HG03342 (cell line): ENCODE measurements around the gene CDH18.
"Not testable (repeated sequence)": the region's sequence is repeated elsewhere in the genome, so short reads cannot be mapped to it uniquely, and the experiment has no call there.

ENCODE experiments used
- ATAC-seq: cut with Tn5 transposase; IDR thresholded peaks from one replicate; pipeline ENCODE4 v1.9.1; 2021; ENCODE audit warnings: mild to moderate bottlenecking, moderate library complexity; ENCODE audit not compliant: unreplicated experiment

Gene CDH18

GRCh38 chr5:19862711-19863110 is 125.3 kb downstream of the CDH18 start:
- no peak for ATAC-seq

- ATAC-seq, result no peak
Observed at GRCh38 chr5:19859020-19859419, 129.0 kb downstream of the CDH18 start.

GRCh38 chr5:19855931-19856330 is 132.1 kb downstream of the CDH18 start:
- ATAC-seq, result no peak

- no peak for ATAC-seq
Observed at GRCh38 chr5:19855453-19855852, 132.5 kb downstream of the CDH18 start.

- ATAC-seq, result no peak
Observed at GRCh38 chr5:19855031-19855430, 133.0 kb downstream of the CDH18 start.

GRCh38 chr5:19853616-19854240 is 134.3 kb downstream of the CDH18 start:
- ATAC-seq, result no peak

GRCh38 chr5:19837536-19838174 is 150.3 kb downstream of the CDH18 start:
- no peak for ATAC-seq

- ATAC-seq, result no peak
Observed at GRCh38 chr5:19835442-19835841, 152.6 kb downstream of the CDH18 start.

GRCh38 chr5:19812720-19813119 is 175.3 kb downstream of the CDH18 start:
- ATAC-seq, result not testable (repeated sequence)

GRCh38 chr5:19806756-19807155 is 181.2 kb downstream of the CDH18 start:
- no peak for ATAC-seq

GRCh38 chr5:19802686-19803085 is 185.3 kb downstream of the CDH18 start:
- no peak for ATAC-seq

- no peak for ATAC-seq
Observed at GRCh38 chr5:19795218-19795617, 192.8 kb downstream of the CDH18 start.

GRCh38 chr5:19790829-19791466 is 197.1 kb downstream of the CDH18 start:
- no peak for ATAC-seq

GRCh38 chr5:19782566-19782965 is 205.4 kb downstream of the CDH18 start:
- no peak for ATAC-seq

- no peak for ATAC-seq
Observed at GRCh38 chr5:19777363-19777762, 210.6 kb downstream of the CDH18 start.

GRCh38 chr5:19776886-19777285 is 211.1 kb downstream of the CDH18 start:
- not testable (repeated sequence) for ATAC-seq

GRCh38 chr5:19771174-19771835 is 216.7 kb downstream of the CDH18 start:
- ATAC-seq, result no peak

- ATAC-seq, result no peak
Observed at GRCh38 chr5:19770396-19770795, 217.6 kb downstream of the CDH18 start.

GRCh38 chr5:19767987-19768386 is 220.0 kb downstream of the CDH18 start:
- ATAC-seq, result no peak

GRCh38 chr5:19753579-19753978 is 234.4 kb downstream of the CDH18 start:
- no peak for ATAC-seq

GRCh38 chr5:19751326-19751725 is 236.7 kb downstream of the CDH18 start:
- ATAC-seq, result no peak

GRCh38 chr5:19745247-19745646 is 242.8 kb downstream of the CDH18 start:
- ATAC-seq, result no peak
